GM19397 (cell line): ENCODE data around the gene ATG7.

Source experiments
- ATAC-seq: cut with Tn5 transposase; IDR thresholded peaks from one replicate; pipeline ENCODE4 v1.9.1; 2021; ENCODE audit warnings: mild to moderate bottlenecking, moderate library complexity; ENCODE audit not compliant: unreplicated experiment

Gene ATG7

GRCh38 chr3:11548721-11549131 lies 276.5 kb downstream of the ATG7 start:
- ATAC-seq = no peak

GRCh38 chr3:11549580-11550140 lies 277.5 kb downstream of the ATG7 start:
- ATAC-seq = no peak

DNA sequence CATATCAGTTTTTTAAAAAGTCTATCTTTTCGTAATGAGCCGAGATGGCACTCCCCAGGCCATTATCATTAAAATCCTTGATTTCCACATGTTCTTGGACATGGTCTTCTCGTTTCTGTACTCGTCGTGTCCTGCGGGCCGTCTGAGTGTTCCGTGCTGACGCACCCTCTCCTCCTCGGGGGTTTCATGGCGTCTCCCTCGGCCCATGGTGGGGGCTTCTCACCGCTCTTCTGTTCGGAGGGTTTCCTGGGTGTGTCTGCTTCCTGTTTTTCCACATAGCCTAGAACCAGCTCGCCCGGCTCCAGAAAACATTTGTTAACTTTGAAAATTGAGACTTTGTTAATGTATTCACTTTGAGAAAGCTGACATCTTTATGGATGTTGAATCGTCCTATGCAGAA lies 278.8 kb downstream of the ATG7 start:
- ATAC-seq = no peak

DNA sequence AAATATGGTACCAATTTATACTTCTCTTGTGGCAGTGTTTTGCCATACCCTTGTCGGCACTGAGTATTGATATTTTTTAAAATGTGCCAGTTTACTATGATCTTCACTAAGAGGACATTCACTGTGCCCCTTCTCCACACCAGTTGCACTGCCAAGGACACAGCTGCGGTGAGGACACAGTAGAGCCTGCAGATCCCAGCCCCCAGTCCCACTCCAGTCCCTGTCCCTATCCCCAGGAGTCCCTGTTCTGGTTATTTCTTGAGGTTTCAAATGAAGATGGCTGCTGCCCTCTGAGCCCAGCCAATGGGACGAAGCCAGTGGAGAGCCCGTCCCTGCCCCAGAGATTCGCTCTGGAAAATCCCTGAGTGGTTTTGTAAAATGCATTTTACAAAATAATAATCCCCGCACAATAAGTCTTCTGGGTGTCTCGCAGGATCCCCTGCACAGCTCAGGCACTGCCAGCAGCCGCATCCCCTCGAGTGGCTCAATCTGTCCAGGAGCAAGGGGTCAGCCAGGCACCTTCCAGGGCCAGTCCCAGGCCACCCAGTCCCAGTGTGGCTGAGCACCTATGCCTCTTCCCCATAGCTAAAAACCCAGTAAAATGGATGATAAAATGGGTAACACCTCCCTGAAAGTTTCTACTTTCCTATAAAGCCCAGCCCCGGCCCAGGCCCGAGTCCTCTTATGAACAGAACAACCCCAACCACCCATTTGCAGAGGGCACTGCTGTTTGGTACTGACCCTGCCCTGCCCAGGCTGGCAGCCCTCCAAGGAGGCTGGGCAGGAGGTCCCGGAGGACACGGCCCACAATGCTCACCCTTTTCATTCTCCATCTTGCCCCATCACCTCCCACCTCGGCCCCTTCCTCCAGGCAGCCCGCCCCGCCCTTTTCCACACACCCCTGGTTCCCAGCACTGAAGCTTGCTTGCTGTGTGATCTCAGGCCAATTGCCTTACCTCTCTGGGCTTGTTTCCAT lies 280.4 kb downstream of the ATG7 start:
- no peak for ATAC-seq

- ATAC-seq = no peak
Observed at GRCh38 chr3:11553436-11554235, 281.4 kb downstream of the ATG7 start.

- no peak for ATAC-seq
Observed at GRCh38 chr3:11554236-11554610, 282.0 kb downstream of the ATG7 start.

GRCh38 chr3:11554666-11555065 lies 282.5 kb downstream of the ATG7 start:
- no peak for ATAC-seq

GRCh38 chr3:11555211-11555782 lies 283.1 kb downstream of the ATG7 start:
- ATAC-seq = no peak

DNA sequence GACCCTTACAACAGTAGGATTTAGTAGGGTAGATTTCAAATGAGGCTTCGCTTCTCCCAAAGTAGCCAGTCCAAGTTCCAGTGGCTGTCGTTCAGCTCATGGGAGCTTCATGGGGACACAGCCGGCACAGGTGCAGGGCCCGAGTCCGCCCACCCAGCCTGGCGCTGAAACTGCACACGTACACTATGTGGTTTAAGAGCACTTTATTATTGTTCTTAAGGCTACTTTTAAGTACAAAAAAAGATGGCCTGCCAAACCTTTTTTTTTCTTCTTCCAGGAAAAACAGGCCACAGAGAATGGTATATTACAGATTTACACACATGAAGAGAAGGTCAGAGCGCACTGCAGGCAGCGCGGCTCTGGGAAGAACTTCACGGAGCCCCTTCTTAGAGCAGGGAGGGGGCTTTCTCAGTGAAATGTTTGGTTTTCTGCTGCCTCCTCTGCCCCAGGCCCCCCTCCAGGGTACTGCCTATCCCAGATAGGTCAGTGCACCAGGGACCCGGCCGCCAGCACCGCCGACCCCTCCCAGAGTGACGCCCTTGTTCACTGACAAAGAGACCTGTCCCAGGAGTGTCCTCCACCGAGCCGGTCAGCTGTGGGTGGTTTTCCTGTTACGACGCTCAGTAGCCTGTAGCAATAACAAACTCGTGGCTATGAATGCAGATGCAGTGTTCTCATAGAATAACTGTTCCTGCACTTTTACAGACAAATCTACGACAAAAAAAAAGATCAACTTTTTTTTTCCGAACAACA lies 283.9 kb downstream of the ATG7 start:
- ATAC-seq = no peak

DNA sequence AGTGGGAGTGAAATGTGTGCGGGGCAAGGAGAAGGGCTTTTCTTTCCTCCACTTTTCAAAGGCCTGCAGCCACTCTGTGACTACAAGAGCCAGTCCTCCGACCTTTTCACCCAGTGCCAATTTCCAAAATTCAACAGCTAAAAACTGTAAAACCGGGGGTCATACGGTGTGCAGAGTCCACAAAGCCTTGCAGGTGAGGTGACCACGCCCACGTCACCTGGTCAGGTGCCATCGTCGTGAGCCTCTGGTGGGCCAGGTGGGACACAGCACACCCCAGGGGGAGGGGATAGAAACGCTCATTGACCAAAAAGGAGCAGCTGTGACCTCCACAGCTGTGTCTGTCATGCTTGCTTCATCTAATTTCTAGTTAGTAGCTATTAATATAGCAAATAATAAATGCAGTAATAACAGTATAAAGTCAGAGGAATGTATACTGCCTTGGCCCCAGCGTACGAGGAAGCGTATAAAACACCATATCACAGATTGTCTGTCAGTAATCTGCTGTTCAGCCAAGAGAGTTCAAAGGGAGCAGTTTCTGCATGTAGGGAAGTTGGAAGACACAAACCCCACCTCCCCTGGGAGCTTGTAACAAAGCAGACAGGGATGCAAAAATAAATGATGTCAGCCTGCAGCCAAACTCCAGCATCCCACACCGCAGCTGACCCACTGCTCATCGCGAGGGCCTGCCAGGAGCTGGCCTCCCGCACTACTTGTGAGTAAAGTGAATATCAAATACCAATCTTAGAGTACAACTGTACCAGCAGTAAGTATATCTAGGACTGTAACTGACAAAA lies 284.9 kb downstream of the ATG7 start:
- ATAC-seq = no peak

DNA sequence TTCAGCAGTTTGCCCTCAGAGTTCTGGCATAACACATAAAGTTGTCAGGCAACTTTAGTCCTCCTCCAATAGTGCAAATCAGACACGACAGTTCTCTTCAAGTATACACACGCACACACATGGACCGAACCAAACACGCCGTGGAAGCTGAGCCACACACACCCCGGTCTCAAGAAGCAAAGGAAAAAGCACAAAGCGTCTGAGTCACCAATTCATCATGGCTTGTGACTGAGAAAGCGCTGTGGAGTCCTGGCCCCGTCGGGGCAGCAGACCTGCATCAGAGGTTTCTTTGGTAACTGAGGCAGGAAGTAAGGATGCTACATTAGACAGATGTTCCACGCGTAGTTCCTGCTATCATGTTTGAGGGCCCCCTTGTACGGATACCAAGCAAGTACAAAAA lies 285.8 kb downstream of the ATG7 start:
- no peak for ATAC-seq

DNA sequence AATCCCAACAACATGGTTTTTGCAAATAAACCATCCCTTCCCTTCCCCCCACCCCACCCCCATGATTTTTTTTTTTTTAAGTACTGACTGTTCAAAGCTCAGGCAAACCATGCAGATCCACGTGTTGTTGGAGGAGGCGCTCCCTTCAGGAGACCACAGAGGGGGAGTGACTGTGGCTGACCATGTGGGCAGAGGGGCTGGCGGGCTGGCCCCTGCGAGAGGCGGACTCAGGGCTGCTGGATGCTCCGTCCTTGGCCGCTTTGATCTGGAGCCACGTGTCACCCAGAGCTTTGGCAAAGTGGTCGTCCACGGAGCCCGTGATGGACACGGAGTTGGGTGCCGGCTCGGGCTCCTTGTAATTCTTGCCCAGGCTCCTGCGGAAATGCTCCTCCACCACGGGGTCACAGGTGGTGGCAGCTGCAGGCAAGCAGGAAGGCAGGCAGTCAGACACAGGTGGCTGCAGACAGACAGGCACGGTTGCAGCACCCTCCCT lies 286.3 kb downstream of the ATG7 start:
- no peak for ATAC-seq

- ATAC-seq = no peak
Observed at GRCh38 chr3:11558918-11559815, 287.0 kb downstream of the ATG7 start.

GRCh38 chr3:11559816-11560633 lies 287.8 kb downstream of the ATG7 start:
- ATAC-seq = no peak

- ATAC-seq = no peak
Observed at GRCh38 chr3:11560746-11561145, 288.5 kb downstream of the ATG7 start.

- ATAC-seq = no peak
Observed at GRCh38 chr3:11562277-11562881, 290.2 kb downstream of the ATG7 start.

GRCh38 chr3:11563159-11563864 lies 291.1 kb downstream of the ATG7 start:
- no peak for ATAC-seq
